ENCODE results near the gene LRRC34. TPM values are rescaled to one million over a fixed set of nuclear protein-coding genes. Genes with fewer than 3 reads are reported as not detected.

Gene LRRC34
- total and polyA plus RNA-seq, 9 of the 15 experiments (the other 6 are each of a cell fraction or from before 2014, with no cell fraction given), result 0.17 to 0.30 TPM; not detected in 7

GRCh38 chr3:169764312-169764881, 48.3 kb downstream of the LRRC34 start (continued):
- no peak for TF ChIP-seq SNAPC5 (CRISPR knock-in tag; IDR thresholded peaks at IDR 0.05)
- 0 out of 2 replicates have a peak, but pooled peaks have one; percentile 20 for TF ChIP-seq CTBP1 (IDR thresholded peaks at IDR 0.05; ENCODE audit: borderline replicate concordance)
- no peak for TF ChIP-seq ZNF77 (CRISPR knock-in tag; IDR thresholded peaks at IDR 0.05)
- TF ChIP-seq ATF3 (IDR thresholded peaks at IDR 0.05), result no peak
- peak; percentile 70; the same call in 1 of the 2 replicates for TF ChIP-seq ATF3 (CRISPR knock-in tag; conservative IDR thresholded peaks at IDR 0.05)
- peak; percentile 96 for TF ChIP-seq AFF4 (CRISPR knock-in tag; IDR thresholded peaks at IDR 0.05)
- no peak for TF ChIP-seq ARID4B (CRISPR knock-in tag; IDR thresholded peaks at IDR 0.05)
- TF ChIP-seq HDGF (IDR thresholded peaks at IDR 0.05), result no peak
- peak; percentile 57; the same call in 1 of the 2 replicates for TF ChIP-seq PREB (CRISPR knock-in tag; IDR thresholded peaks at IDR 0.05)
- 0 out of 2 replicates have a peak, but pooled peaks have one; percentile 3 for TF ChIP-seq MYC (IDR thresholded peaks at IDR 0.05; ENCODE audit: low read depth, low read length)
- TF ChIP-seq MYC (CRISPR knock-in tag; IDR thresholded peaks at IDR 0.05; ENCODE audit: borderline replicate concordance, low read depth), result no peak
- TF ChIP-seq SRF (CRISPR knock-in tag; IDR thresholded peaks at IDR 0.05), result peak; percentile 96 to 99
- peak; percentile 97 for TF ChIP-seq FIP1L1 (IDR thresholded peaks at IDR 0.05; ENCODE audit: low read depth, low read length, poor library complexity, severe bottlenecking)
- 0 out of 2 replicates have a peak, but pooled peaks have one; percentile 28 for TF ChIP-seq E2F1 (CRISPR knock-in tag; IDR thresholded peaks at IDR 0.05)
- TF ChIP-seq KDM5B (IDR thresholded peaks at IDR 0.05; ENCODE audit: insufficient replicate concordance, low read depth, low read length), result peak; percentile 62
